ENCODE measurements around the gene PDE11A. TPM values are rescaled to one million over a fixed set of nuclear protein-coding genes. Genes with fewer than 3 reads are reported as not detected.

PDE11A gene
- total and polyA plus RNA-seq, 2 of the 13 experiments (the other 11 are each of a cell fraction or from before 2014, with no cell fraction given): 1.2 to 1.7 TPM

- ATAC-seq: no peak
- no peaks in the 10 kb centered on the region for H3K36me3 ChIP-seq (replicated peaks in 1 of 2; ENCODE audit: control insufficient read depth in 1 of 2, insufficient read depth in 2 of 2, low read length in 2 of 2)
- H3K4me3 ChIP-seq (replicated peaks in 1 of 3; ENCODE audit: insufficient read depth in 1 of 3, low read depth in 2 of 3, low read length in 3 of 3): no peak overlapping the region
- H2AFZ ChIP-seq (ENCODE audit: low read length): no peak overlapping the region
- ChIA-PET CTCF (ENCODE audit: low intra/inter-chr PET ratio, low total read pairs) (no interaction called here), POLR2A (no interaction called here)
- DNase-seq (ENCODE audit: low spot score): no peak
- BruUV-seq (replicated peaks): no TSS peak
- H3K27me3 ChIP-seq (ENCODE audit: control insufficient read depth in 1 of 2, insufficient read depth in 2 of 2, low read length in 2 of 2): no peaks in the 10 kb centered on the region; a peak in 1 of 5 replicates
- H3K27ac ChIP-seq (ENCODE audit: extremely low read length, insufficient read depth, low read length): no peak overlapping the region
- H3K4me2 ChIP-seq (ENCODE audit: low read depth, low read length): no peak overlapping the region
- no peaks in the 10 kb centered on the region for H3K79me2 ChIP-seq (ENCODE audit: insufficient read depth, low read length)
- intact Hi-C loops (cut with micrococcal nuclease; ENCODE audit: unreplicated experiment) (no loop called here), in situ Hi-C loops (cut with HindIII; ENCODE audit: extremely low pct_ligation_motif_present, low pct_unique_long_range_greater_than_20kb) (no loop called here)
- H3K4me1 ChIP-seq (ENCODE audit: insufficient read depth, low read length): no peaks in the 10 kb centered on the region
- H3K9ac ChIP-seq (ENCODE audit: insufficient read depth, low read depth, low read length): no peak overlapping the region
- WGBS (ENCODE audit: low lambda C conversion rate): 68% methylated on average over 1 of the region's 1 CpG
- no peaks in the 10 kb centered on the region for H4K20me1 ChIP-seq (ENCODE audit: insufficient read depth, low read length)
- H3K9me3 ChIP-seq (ENCODE audit: low read length): no peaks in the 10 kb centered on the region
- TF ChIP-seq CBX5 (CRISPR knock-in tag; IDR thresholded peaks at IDR 0.05; ENCODE audit: borderline replicate concordance) (no peak), ZNF616 (CRISPR knock-in tag; IDR thresholded peaks at IDR 0.05; ENCODE audit: low read depth) (no peak), TMF1 (CRISPR knock-in tag; IDR thresholded peaks at IDR 0.05; ENCODE audit: low read depth) (no peak), LBX2 (CRISPR knock-in tag; IDR thresholded peaks at IDR 0.05; ENCODE audit: borderline replicate concordance) (no peak), RAD21 (CRISPR knock-in tag; IDR thresholded peaks at IDR 0.05) (no peak), ELF1 (CRISPR knock-in tag; IDR thresholded peaks at IDR 0.05) (no peak), TBL1XR1 (IDR thresholded peaks at IDR 0.05; ENCODE audit: borderline replicate concordance, low read length, partially characterized antibody) (no peak), ZBTB25 (CRISPR knock-in tag; IDR thresholded peaks at IDR 0.05) (no peak), MTA3 (CRISPR knock-in tag; IDR thresholded peaks at IDR 0.05) (no peak), HNRNPLL (IDR thresholded peaks at IDR 0.05; ENCODE audit: low read depth, low read length, poor library complexity, severe bottlenecking) (no peak), ZNF143 (CRISPR knock-in tag; IDR thresholded peaks at IDR 0.05) (no peak), ZBTB7B (CRISPR knock-in tag; IDR thresholded peaks at IDR 0.05) (no peak), PTBP1 (IDR thresholded peaks at IDR 0.05; ENCODE audit: low read depth, low read length, poor library complexity, severe bottlenecking) (no peak)
- no peak for FAIRE-seq
These were observed 396.8 kb downstream of the PDE11A start for GRCh38 chr2:177675825-177676224.
